HG03439 (cell line): Measurements from ENCODE around the gene AGR2.

Experiments
- ATAC-seq: cut with Tn5 transposase; IDR thresholded peaks from one replicate; pipeline ENCODE4 v1.9.1; 2021; ENCODE audit warnings: mild to moderate bottlenecking, moderate library complexity; ENCODE audit not compliant: unreplicated experiment

Gene AGR2

DNA sequence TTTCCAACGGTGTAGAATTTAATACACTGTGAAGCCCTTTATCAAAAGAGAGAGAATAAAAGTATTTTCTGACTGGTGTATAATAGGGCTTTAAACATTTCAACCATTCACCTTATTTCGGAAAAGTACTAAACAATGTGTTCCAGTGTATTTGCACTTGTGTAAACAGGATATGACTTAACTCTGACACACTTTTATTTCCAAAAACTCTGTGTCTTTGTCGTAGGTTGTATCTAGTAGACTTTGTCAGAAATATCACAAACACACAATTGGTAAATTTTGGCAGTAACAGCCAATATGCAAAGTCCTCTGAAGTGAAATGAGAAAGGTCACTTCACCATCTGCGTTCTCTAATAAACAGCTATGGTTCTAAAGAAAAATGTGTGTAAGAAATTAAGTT is 61.6 kb downstream of the AGR2 start:
- no peak for ATAC-seq

DNA sequence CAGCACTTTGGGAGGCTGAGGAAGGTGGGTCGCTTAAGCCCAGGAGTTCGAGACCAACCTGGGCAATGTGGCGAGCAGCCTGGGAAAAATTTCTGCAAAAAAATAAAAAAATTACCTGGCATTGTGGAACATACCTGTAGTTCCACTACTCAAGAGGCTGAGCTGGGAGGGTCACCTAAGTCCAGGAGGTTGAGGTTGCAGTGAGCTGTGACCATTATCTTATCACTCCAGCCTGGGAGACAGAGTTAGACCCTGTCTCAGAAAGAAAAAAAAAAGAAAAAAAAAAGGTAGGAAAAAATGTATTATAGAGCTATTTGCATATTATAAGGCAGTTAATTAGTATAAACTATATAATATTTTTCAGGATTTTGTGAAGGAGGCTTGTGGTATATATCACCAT is 62.3 kb downstream of the AGR2 start:
- no peak for ATAC-seq
